ENCODE measurements around the gene KCNN3. TPM values are rescaled to one million over a fixed set of nuclear protein-coding genes. Genes with fewer than 3 reads are reported as not detected.

Gene KCNN3
- total RNA-seq, 3 donors from 2014 or later (not counting 1 experiment from before 2014, with no cell fraction given) = 0.05 to 0.95 TPM; not detected in 1

- no peak overlapping the region for H3K4me3 Mint-ChIP-seq
- no peaks in the 10 kb centered on the region for H3K9me3 Mint-ChIP-seq
- peaks cover 4% of the 10 kb centered on the region for H3K27me3 ChIP-seq (ENCODE audit: control insufficient read depth, insufficient read depth, low read length)
- H3K4me3 ChIP-seq (ENCODE audit: low read length) = no peak overlapping the region
- H3K27ac ChIP-seq (ENCODE audit: low read length) = no peak overlapping the region
- 71% methylated on average over 2 of the region's 3 CpGs for WGBS (ENCODE audit: insufficient coverage)
- DNase-seq = no peak
- no peak for TF ChIP-seq CTCF (IDR thresholded peaks at IDR 0.05)
- H3K27ac Mint-ChIP-seq = no peak overlapping the region
- peaks cover 25 to 54% of the 10 kb centered on the region in 2 donors for H3K27me3 Mint-ChIP-seq (ENCODE audit: low read depth in 2 of 2)
- ATAC-seq = no peak
- H3K36me3 Mint-ChIP-seq = no peaks in the 10 kb centered on the region
- no peaks in the 10 kb centered on the region for H3K4me1 Mint-ChIP-seq
- no peaks in the 10 kb centered on the region for H3K36me3 ChIP-seq (ENCODE audit: control insufficient read depth, insufficient read depth, low read length)
- H3K9me3 ChIP-seq (ENCODE audit: control insufficient read depth, insufficient read depth, low read length) = no peaks in the 10 kb centered on the region
- intact Hi-C loops (cut with micrococcal nuclease) = no loop called here
- no peaks in the 10 kb centered on the region for H3K4me1 ChIP-seq (ENCODE audit: control insufficient read depth, insufficient read depth, low read length)
Measured at GRCh38 chr1:154659823-154660592, 210.1 kb downstream of the KCNN3 start.

GRCh38 chr1:154657556-154657955 lies 212.5 kb downstream of the KCNN3 start:
- peaks cover 40 to 71% of the 10 kb centered on the region in 2 donors for H3K27me3 Mint-ChIP-seq (ENCODE audit: low read depth in 2 of 2)
- Histone ChIP-seq H3K27me3 (ENCODE audit: control insufficient read depth, insufficient read depth, low read length) (peaks cover 9% of the 10 kb centered on the region), H3K4me1 (ENCODE audit: control insufficient read depth, insufficient read depth, low read length) (no peaks in the 10 kb centered on the region), H3K4me3 (ENCODE audit: low read length) (no peak overlapping the region), H3K36me3 (ENCODE audit: control insufficient read depth, insufficient read depth, low read length) (no peaks in the 10 kb centered on the region), H3K9me3 (ENCODE audit: control insufficient read depth, insufficient read depth, low read length) (no peaks in the 10 kb centered on the region), H3K27ac (ENCODE audit: low read length) (no peak overlapping the region)
- intact Hi-C loops (cut with micrococcal nuclease) = no loop called here
- H3K36me3 Mint-ChIP-seq = no peaks in the 10 kb centered on the region
- ATAC-seq = no peak
- 14% methylated on average over 1 of the region's 2 CpGs for WGBS (ENCODE audit: insufficient coverage)
- no peaks in the 10 kb centered on the region for H3K4me1 Mint-ChIP-seq
- H3K27ac Mint-ChIP-seq = no peak overlapping the region
- H3K4me3 Mint-ChIP-seq = no peak overlapping the region
- no peak for DNase-seq
- no peak for TF ChIP-seq CTCF (IDR thresholded peaks at IDR 0.05)
- no peaks in the 10 kb centered on the region for H3K9me3 Mint-ChIP-seq

GRCh38 chr1:154652893-154653292 lies 217.2 kb downstream of the KCNN3 start:
- H3K27me3 Mint-ChIP-seq (ENCODE audit: low read depth in 2 of 2) = peaks cover 31 to 48% of the 10 kb centered on the region in 2 donors

More at GRCh38 chr1:154652893-154653292, 217.2 kb downstream of the KCNN3 start:
- peaks cover 7% of the 10 kb centered on the region for H3K27me3 ChIP-seq (ENCODE audit: control insufficient read depth, insufficient read depth, low read length)
- DNase-seq = no peak
- no peaks in the 10 kb centered on the region for H3K4me1 Mint-ChIP-seq
- H3K36me3 Mint-ChIP-seq = no peaks in the 10 kb centered on the region
- no peaks in the 10 kb centered on the region for H3K9me3 ChIP-seq (ENCODE audit: control insufficient read depth, insufficient read depth, low read length)
- intact Hi-C loops (cut with micrococcal nuclease) = no loop called here
- H3K4me3 ChIP-seq (ENCODE audit: low read length) = no peak overlapping the region
- no peak for TF ChIP-seq CTCF (IDR thresholded peaks at IDR 0.05)
- no peaks in the 10 kb centered on the region for H3K4me1 ChIP-seq (ENCODE audit: control insufficient read depth, insufficient read depth, low read length)
- H3K36me3 ChIP-seq (ENCODE audit: control insufficient read depth, insufficient read depth, low read length) = no peaks in the 10 kb centered on the region
- ATAC-seq = no peak
- no peaks in the 10 kb centered on the region for H3K9me3 Mint-ChIP-seq
- H3K4me3 Mint-ChIP-seq = no peak overlapping the region
- H3K27ac Mint-ChIP-seq = no peak overlapping the region
- no peak overlapping the region for H3K27ac ChIP-seq (ENCODE audit: low read length)

Other genes starting within 250 kb of the KCNN3 start
- 10 to 100 TPM in 2 of 3 donors, 1 to 10 TPM in 1; 9.0 to 12.1 (median 11.0) TPM for gene PMVK, start 66.4 kb upstream of the KCNN3 start, total RNA-seq
- gene PBXIP1, start 85.8 kb upstream of the KCNN3 start, total RNA-seq = 100 to 1,000 TPM; 158 to 200 (median 197) TPM
- 10 to 100 TPM; 21.6 to 32.1 (median 27.5) TPM for gene PYGO2, start 91.5 kb upstream of the KCNN3 start, total RNA-seq
- 100 to 1,000 TPM in 1 of 3 donors, 10 to 100 TPM in 2; 94.6 to 112 (median 96.8) TPM for gene SHC1, start 100.5 kb upstream of the KCNN3 start, total RNA-seq
- gene CKS1B, start 104.4 kb upstream of the KCNN3 start, total RNA-seq = 10 to 100 TPM in 2 of 3 donors, 1 to 10 TPM in 1; 8.5 to 13.0 (median 12.9) TPM
- 10 to 100 TPM; 32.1 to 47.6 (median 38.7) TPM for gene FLAD1, start 113.1 kb upstream of the KCNN3 start, total RNA-seq
- gene LENEP, start 123.3 kb upstream of the KCNN3 start, total RNA-seq = not detected
- 10 to 100 TPM; 61.2 to 75.4 (median 63.3) TPM for gene ZBTB7B, start 132.5 kb upstream of the KCNN3 start, total RNA-seq
- under 1 TPM; 0.30 to 0.92 (median 0.32) TPM for gene DCST2, start 163.5 kb upstream of the KCNN3 start, total RNA-seq
- under 1 TPM in 2 of 3 donors, not detected in 1; 0.35 to 0.60 TPM for gene DCST1, start 163.5 kb upstream of the KCNN3 start, total RNA-seq
- 10 to 100 TPM; 54.6 to 83.2 (median 64.7) TPM for gene ADAM15, start 181.0 kb upstream of the KCNN3 start, total RNA-seq
- gene EFNA4, start 193.5 kb upstream of the KCNN3 start, total RNA-seq = 1 to 10 TPM; 4.6 to 6.8 (median 5.5) TPM
- gene EFNA3, start 208.6 kb upstream of the KCNN3 start, total RNA-seq = 1 to 10 TPM in 1 of 3 donors, under 1 TPM in 2; 0.52 to 1.1 (median 0.68) TPM